Uterus (tissue), 2 donors: Measurements from ENCODE around the gene CD2AP.
"Not testable (repeated sequence)": the region's sequence is repeated elsewhere in the genome, so short reads cannot be mapped to it uniquely, and the experiment has no call there.

Experiments used
- POLR2A ChIP-seq, 2 donors: fragments of 450-650 bp; IDR thresholded peaks; one replicate each; pipeline ENCODE4 v1.6.1; 2016; ENCODE audit warnings: antibody characterized with exemption in 2 of 2, mild to moderate bottlenecking in 1 of 2, moderate library complexity in 1 of 2
- TF ChIP-seq, protein P1 (sequence below), 4 experiments: fragments of 200-600 bp in 2 of 4; fragments of 450-650 bp in 2 of 4; sonication (generic) in 2 of 4; IDR thresholded peaks; one replicate each; pipeline ENCODE4 v1.5.1; 2016 to 2019; ENCODE audit warnings: antibody characterized with exemption in 4 of 4, mild to moderate bottlenecking in 2 of 4, moderate library complexity in 1 of 4

DNA sequence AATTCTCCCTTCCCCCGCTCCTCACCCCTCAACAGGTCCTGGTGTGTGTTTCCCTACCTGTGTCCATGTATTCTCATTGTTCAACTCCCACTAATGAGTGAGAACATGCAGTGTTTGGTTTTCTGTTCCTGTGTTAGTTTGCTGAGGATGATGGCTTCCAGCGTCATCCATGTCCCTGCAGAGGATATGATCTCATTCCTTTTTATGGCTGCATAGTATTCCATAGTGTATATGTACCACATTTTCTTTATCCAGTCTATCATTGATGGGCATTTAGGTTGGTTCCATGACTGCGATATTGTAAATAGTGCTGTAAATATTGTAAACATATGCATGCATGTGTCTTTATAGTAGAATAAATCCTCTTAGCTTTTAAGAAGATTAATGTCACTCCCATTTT, 89.0 kb downstream of the CD2AP start:
- TF ChIP-seq, protein P1, sequence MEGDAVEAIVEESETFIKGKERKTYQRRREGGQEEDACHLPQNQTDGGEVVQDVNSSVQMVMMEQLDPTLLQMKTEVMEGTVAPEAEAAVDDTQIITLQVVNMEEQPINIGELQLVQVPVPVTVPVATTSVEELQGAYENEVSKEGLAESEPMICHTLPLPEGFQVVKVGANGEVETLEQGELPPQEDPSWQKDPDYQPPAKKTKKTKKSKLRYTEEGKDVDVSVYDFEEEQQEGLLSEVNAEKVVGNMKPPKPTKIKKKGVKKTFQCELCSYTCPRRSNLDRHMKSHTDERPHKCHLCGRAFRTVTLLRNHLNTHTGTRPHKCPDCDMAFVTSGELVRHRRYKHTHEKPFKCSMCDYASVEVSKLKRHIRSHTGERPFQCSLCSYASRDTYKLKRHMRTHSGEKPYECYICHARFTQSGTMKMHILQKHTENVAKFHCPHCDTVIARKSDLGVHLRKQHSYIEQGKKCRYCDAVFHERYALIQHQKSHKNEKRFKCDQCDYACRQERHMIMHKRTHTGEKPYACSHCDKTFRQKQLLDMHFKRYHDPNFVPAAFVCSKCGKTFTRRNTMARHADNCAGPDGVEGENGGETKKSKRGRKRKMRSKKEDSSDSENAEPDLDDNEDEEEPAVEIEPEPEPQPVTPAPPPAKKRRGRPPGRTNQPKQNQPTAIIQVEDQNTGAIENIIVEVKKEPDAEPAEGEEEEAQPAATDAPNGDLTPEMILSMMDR (IDR thresholded peaks at IDR 0.05): not testable (repeated sequence)
- TF ChIP-seq POLR2A (IDR thresholded peaks at IDR 0.05): not testable (repeated sequence)
